Skeletal muscle tissue (tissue), 4 donors: ENCODE results near the gene SCLT1. TPM values are rescaled to one million over a fixed set of nuclear protein-coding genes. Genes with fewer than 3 reads are reported as not detected.

Experiments
- H3K27ac ChIP-seq: one replicate; pipeline ENCODE4 v1.7.0; 2013; ENCODE audit warnings: mild to moderate bottlenecking, low read depth, low read length, inconsistent platforms
- H3K27me3 ChIP-seq, 3 donors: one replicate each; pipeline ENCODE4 v1.7.0; 2013; ENCODE audit warnings: low read length in 3 of 3; ENCODE audit not compliant: control insufficient read depth in 3 of 3, insufficient read depth in 3 of 3
- H3K36me3 ChIP-seq, 3 donors: one replicate each; pipeline ENCODE4 v1.7.0; 2013; ENCODE audit warnings: low read length in 3 of 3; ENCODE audit not compliant: control insufficient read depth in 3 of 3, insufficient read depth in 3 of 3
- H3K4me1 ChIP-seq, 3 donors: one replicate each; pipeline ENCODE4 v1.7.0; 2013; ENCODE audit warnings: low read length in 3 of 3, mild to moderate bottlenecking in 3 of 3; ENCODE audit not compliant: control insufficient read depth in 3 of 3, insufficient read depth in 3 of 3
- H3K4me3 ChIP-seq, 3 donors: one replicate each; pipeline ENCODE4 v1.7.0; 2013; ENCODE audit warnings: low read length in 3 of 3
- H3K9ac ChIP-seq, 3 donors: one replicate each; pipeline ENCODE4 v1.7.0; 2013; ENCODE audit warnings: low read length in 3 of 3, mild to moderate bottlenecking in 3 of 3, moderate library complexity in 2 of 3, low read depth in 1 of 3
- H3K9me3 ChIP-seq, 3 donors: one replicate each; pipeline ENCODE4 v1.7.0; 2013; ENCODE audit warnings: low read length in 3 of 3; ENCODE audit not compliant: control insufficient read depth in 3 of 3
- total RNA-seq: library from RNA; depleted of rRNA; stranded (reverse); fragments of >200 nt; gene quantifications from one replicate; pipeline ENCODE4 v1.2.3, GENCODE V29; 2014
- donor health status: Osteomylitis.

The SCLT1 gene
- total RNA-seq, 1 donor from 2014 or later = 39.7 TPM

GRCh38 chr4:129111919-129112318, 18.6 kb upstream of the SCLT1 start:
- Histone ChIP-seq H3K9me3 (no peaks in the 10 kb centered on the region), H3K27me3 (no peaks in the 10 kb centered on the region), H3K9ac (no peak overlapping the region), H3K27ac (no peak overlapping the region), H3K36me3 (peaks cover 0 to 8% (median 6%) of the 10 kb centered on the region in 3 donors), H3K4me1 (no peaks in the 10 kb centered on the region), H3K4me3 (no peak overlapping the region)

GRCh38 chr4:129110931-129111330, 17.6 kb upstream of the SCLT1 start:
- H3K27ac ChIP-seq = no peak overlapping the region
- H3K4me1 ChIP-seq = no peaks in the 10 kb centered on the region
- H3K9me3 ChIP-seq = no peaks in the 10 kb centered on the region
- H3K36me3 ChIP-seq = peaks cover 0 to 8% (median 6%) of the 10 kb centered on the region in 3 donors
- H3K27me3 ChIP-seq = no peaks in the 10 kb centered on the region
- no peak overlapping the region for H3K4me3 ChIP-seq
- no peak overlapping the region for H3K9ac ChIP-seq

GRCh38 chr4:129109965-129110824, 16.9 kb upstream of the SCLT1 start:
- H3K9ac ChIP-seq = no peak overlapping the region
- H3K9me3 ChIP-seq = no peaks in the 10 kb centered on the region
- peaks cover 0 to 8% (median 6%) of the 10 kb centered on the region in 3 donors for H3K36me3 ChIP-seq
- H3K4me3 ChIP-seq = no peak overlapping the region
- no peaks in the 10 kb centered on the region for H3K4me1 ChIP-seq
- no peaks in the 10 kb centered on the region for H3K27me3 ChIP-seq
- no peak overlapping the region for H3K27ac ChIP-seq

- no peaks in the 10 kb centered on the region for H3K27me3 ChIP-seq
- H3K27ac ChIP-seq = no peak overlapping the region
- peaks cover 0 to 7% (median 2%) of the 10 kb centered on the region in 3 donors for H3K4me1 ChIP-seq
- H3K9ac ChIP-seq = no peak overlapping the region
- no peak overlapping the region for H3K4me3 ChIP-seq
- H3K36me3 ChIP-seq = peaks cover 0 to 2% (median 0%) of the 10 kb centered on the region in 3 donors
- no peaks in the 10 kb centered on the region for H3K9me3 ChIP-seq
Measured at GRCh38 chr4:129098531-129099001, 5.2 kb upstream of the SCLT1 start.

GRCh38 chr4:129095811-129096454, 2.6 kb upstream of the SCLT1 start, which contains the start of gene C4orf33:
TSS of gene C4orf33 (plus strand) at chr4:129096152. CDS start at chr4:129102611, 6,459 bp downstream.
- peak within 1 kb of the TSS; percentile 74 for H3K27ac ChIP-seq
- H3K27me3 ChIP-seq = no peaks in the 10 kb centered on the region
- H3K4me1 ChIP-seq = peaks cover 10 to 14% (median 11%) of the 10 kb centered on the region in 3 donors
- peak within 1 kb of the TSS; percentile 71 to 98 (median 85) for H3K4me3 ChIP-seq
- H3K36me3 ChIP-seq = no peaks in the 10 kb centered on the region
- H3K9me3 ChIP-seq = no peaks in the 10 kb centered on the region
- peak within 1 kb of the TSS; percentile 66 to 90 (median 79) for H3K9ac ChIP-seq

- Histone ChIP-seq H3K4me1 (peaks cover 10 to 14% (median 11%) of the 10 kb centered on the region in 3 donors), H3K9me3 (no peaks in the 10 kb centered on the region), H3K27me3 (no peaks in the 10 kb centered on the region), H3K9ac (peak overlapping the region in 1 of 3 donors; percentile 15), H3K4me3 (peak overlapping the region; percentile 92 to 96 (median 94)), H3K36me3 (no peaks in the 10 kb centered on the region), H3K27ac (no peak overlapping the region)
Measured at GRCh38 chr4:129094347-129094746, 1.0 kb upstream of the SCLT1 start.

GRCh38 chr4:129092631-129093190, 628 bp downstream of the SCLT1 start:
- Histone ChIP-seq H3K27ac (peak overlapping the region; percentile 88), H3K9ac (peak overlapping the region; percentile 85 to 89 (median 87)), H3K27me3 (no peaks in the 10 kb centered on the region), H3K36me3 (no peaks in the 10 kb centered on the region), H3K9me3 (no peaks in the 10 kb centered on the region), H3K4me1 (peaks cover 10 to 14% (median 11%) of the 10 kb centered on the region in 3 donors), H3K4me3 (peak overlapping the region; percentile 92 to 96 (median 94))

GRCh38 chr4:129087516-129087915, 5.8 kb downstream of the SCLT1 start:
- Histone ChIP-seq H3K4me3 (no peak overlapping the region), H3K9me3 (peaks cover 0 to 2% (median 0%) of the 10 kb centered on the region in 3 donors), H3K27ac (no peak overlapping the region), H3K9ac (no peak overlapping the region), H3K27me3 (no peaks in the 10 kb centered on the region), H3K4me1 (peaks cover 7 to 9% (median 7%) of the 10 kb centered on the region in 3 donors), H3K36me3 (peaks cover 0 to 2% (median 0%) of the 10 kb centered on the region in 3 donors)

- Histone ChIP-seq H3K9me3 (peaks cover 0 to 2% (median 0%) of the 10 kb centered on the region in 3 donors), H3K4me1 (no peaks in the 10 kb centered on the region), H3K4me3 (no peak overlapping the region), H3K27ac (no peak overlapping the region), H3K27me3 (no peaks in the 10 kb centered on the region), H3K9ac (no peak overlapping the region), H3K36me3 (peaks cover 0 to 5% (median 3%) of the 10 kb centered on the region in 3 donors)
Measured at GRCh38 chr4:129085472-129085871, 7.9 kb downstream of the SCLT1 start.
